GM21423 (cell line): ENCODE results near the gene MXD4.
"Not testable (repeated sequence)": the region's sequence is repeated elsewhere in the genome, so short reads cannot be mapped to it uniquely, and the experiment has no call there.

Experiments used
- ATAC-seq: cut with Tn5 transposase; IDR thresholded peaks from one replicate; pipeline ENCODE4 v1.9.1; 2021; ENCODE audit warnings: mild to moderate bottlenecking, moderate library complexity; ENCODE audit not compliant: unreplicated experiment

Gene MXD4

DNA sequence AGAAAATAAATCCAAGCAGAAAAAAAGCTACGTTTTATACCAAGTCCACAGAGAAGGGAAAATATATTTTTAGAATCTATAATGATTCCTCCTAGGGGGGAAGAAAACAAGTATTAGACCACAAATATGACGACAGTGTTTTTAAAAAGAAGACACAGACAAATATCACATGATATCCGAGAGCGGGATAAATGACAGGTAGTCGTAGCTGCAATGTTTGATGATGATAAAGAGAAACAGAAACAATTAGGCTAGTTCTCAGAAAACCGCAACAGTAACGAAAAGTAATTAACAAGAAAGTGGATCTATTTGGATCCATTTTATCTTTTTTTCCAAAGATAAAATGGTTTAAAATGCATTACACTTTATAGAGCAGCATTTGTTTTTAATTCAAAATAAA, 20.9 kb downstream of the MXD4 start:
- no peak for ATAC-seq

DNA sequence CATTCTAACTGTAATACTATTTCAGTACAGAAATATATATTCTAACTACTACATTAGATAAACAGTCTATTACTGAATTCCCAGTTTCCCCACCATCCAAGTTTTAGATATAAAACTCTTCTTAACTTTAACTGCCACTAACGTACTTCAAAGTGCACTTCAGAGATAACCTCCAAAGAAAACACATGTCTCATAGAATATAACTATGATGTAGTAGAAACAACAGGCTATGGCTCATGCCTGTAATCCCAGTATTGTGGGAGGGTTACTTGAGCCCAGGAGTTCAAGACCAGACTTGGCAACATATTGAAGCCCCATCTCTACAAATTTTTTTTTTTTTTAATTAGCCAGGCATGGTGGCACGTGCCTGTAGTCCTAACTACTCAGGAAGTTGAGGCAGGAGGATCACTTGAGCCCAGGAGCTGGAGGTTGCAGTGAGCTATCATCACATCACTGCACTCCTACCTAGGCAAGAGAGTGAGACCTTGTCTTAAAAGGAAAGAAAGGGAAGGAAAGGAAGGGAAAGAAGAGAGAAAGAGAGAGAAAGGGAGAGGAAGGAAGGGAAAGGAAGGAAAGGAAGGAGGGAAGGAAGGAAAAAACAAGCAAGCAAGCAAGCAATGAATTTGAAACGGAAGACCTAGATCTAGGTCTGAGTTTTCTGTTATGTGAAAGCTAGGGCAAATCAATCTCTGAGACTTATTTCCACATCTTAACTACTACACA, 24.8 kb downstream of the MXD4 start:
- ATAC-seq, result no peak

DNA sequence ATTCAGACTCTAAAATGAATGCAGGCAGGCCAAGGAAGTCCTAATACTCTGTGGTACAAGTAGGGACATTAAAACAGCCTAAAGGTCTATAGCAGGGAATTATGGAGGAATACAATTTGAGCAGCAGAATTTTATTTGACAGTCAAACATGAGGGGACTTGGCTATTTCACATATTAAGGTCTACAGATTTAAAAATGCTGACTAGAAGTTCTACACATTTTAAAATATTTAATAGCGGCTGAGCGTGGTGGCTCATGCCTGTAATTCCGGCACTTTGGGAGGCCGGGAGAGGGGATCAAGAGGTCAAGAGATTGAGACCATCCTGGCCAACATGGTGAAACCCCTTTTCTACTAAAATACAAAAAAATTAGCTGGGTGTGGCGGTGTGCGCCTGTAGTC, 30.8 kb downstream of the MXD4 start:
- no peak for ATAC-seq

DNA sequence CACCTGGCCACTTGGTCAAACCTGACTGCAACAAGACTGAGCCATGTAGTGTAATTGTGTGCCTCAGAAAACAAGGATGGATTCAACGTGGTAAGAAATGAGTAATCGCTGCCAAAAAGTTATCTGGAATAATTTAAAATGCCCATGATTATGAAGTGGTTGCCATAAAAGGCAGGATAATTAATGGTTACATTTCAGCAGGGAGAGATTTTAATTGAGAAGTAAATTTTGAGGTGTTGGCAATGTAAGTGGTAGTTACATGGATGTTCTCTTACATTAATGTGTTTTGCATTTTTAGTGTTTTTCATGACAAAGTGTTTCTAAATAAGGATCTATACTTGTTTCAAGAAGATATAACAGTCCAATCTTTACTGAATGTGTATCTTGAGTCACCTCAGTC, 35.6 kb downstream of the MXD4 start:
- ATAC-seq, result no peak

DNA sequence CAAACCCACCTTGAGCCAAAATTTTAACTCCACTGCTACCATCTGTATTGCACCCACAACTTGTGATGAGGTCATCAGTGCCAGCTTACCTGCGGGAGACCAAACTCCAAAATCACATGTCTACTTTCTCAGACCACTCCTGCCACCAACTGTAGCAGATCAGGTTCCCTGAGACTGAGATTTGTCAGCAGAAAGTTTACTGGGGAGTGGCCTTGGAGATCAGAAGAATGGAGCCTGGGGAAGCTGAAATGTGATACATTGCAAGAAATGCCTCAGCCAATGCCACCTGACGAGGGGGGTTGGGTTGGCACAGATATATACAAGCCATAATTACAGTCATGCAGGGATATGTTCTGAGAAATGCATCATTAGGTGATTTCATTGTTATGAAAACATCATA, 39.1 kb downstream of the MXD4 start:
- no peak for ATAC-seq

DNA sequence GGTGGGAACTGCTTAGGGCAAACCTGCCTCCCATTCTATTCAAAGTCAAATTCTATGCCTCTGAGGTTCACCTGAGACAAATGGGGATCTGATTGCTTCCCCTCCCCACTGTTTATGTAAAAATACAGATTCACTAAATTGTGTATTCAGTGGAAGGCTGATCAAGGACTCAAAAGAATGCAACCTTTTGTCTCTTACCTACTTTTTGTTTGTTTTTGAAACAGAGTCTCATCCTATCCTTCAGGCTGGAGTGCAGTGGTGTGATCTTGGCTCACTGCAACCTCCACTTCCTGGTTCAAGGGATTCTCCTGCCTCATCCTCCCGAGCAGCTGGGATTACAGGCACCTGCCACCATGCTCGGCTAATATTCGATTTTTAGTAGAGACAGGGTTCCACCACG, 40.5 kb downstream of the MXD4 start:
- not testable (repeated sequence) for ATAC-seq

- ATAC-seq, result no peak
These were observed 41.8 kb downstream of the MXD4 start for GRCh38 chr4:2220016-2220630.

DNA sequence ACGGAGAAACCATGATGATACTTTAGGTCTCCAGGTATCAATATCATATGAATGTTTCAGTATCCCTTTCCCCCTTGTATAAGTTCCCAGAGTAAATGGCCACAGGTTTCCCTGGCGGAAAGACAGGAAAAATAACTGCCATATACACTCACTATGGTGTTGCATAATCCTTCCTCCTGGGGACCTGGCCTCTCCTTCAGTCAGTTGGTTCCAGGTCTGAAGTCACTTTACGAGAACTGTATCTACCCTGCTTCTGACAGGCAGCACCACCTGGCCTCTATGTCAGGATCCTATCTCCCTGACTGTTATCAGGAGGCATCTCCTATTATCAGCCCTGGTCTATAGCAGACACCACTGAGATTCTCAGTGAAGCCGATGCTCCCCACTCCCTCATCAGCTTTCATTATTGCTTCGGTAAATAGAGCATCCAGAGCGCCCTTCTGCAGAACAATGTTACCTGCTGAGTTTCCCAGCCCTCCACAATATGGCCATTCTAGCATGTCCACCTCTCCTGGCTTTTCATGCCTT, 42.6 kb downstream of the MXD4 start:
- ATAC-seq, result no peak

DNA sequence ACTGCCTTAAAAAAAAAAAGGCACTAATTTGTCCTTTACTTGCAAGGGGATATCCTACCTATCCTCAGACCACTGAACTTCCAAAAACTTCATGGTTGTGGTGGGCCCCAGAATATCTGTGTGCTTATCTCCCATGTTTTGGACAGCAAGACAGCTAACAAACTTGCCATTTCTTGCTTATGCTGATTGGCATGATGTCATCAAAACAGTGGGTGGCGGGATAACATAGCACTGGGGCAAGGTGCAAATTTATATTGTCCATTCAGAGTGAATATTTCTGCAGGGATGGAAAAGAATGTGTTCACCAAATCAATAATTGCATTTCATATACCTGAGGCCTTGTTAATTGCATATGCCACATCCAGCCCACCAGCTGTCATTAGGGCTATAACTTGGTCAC, 43.5 kb downstream of the MXD4 start:
- ATAC-seq, result no peak

DNA sequence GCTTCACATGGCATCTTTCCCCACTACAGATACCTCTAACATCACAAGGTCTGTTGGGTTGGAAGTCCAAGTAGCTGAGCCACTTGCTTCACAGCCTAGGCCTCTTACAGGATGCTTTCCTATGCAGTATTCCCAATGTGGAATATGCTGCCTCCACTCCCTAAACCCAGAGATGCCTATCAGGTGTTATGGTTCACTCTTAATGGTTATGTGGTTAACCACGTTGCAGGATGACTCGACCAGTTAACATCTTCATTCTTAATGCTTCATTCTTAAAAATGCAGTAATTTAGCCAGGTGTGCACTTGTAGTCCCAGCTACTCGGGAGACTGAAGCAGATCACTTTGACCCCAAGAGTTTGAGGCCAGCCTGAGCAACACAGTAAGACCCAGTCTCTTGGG, 44.2 kb downstream of the MXD4 start:
- no peak for ATAC-seq

GRCh38 chr4:2212831-2213230, 49.1 kb downstream of the MXD4 start:
- no peak for ATAC-seq

DNA sequence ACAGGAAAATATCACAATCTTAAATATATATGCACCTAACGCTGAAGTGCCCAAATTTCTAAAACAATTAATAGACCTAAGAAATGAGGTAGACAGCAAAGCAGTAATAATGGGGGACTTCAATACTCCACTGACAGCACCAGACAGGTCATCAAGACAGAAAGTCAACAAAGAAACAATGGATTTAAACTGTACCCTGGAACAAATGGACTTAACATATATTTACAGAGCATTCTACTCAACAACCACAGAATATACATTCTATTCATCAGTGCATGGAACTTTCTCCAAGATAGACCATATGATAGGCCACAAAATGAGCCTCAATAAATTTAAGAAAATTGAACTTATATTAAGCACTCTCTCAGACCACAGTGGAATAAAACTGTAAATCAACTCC, 59.1 kb downstream of the MXD4 start:
- ATAC-seq, result not testable (repeated sequence)
